Stimulated activated CD8-positive, alpha-beta memory T cell treated with anti-CD3 and anti-CD28 coated beads, Interleukin-15, amount 100 ng/mL, for 24 hours (primary cell): ENCODE measurements around the gene HSPA12B.

Experiments used
- DNase-seq: peaks from one replicate; pipeline ENCODE4 v3.0.0-alpha.2; 2020; ENCODE audit warnings: low read depth

HSPA12B gene

DNA sequence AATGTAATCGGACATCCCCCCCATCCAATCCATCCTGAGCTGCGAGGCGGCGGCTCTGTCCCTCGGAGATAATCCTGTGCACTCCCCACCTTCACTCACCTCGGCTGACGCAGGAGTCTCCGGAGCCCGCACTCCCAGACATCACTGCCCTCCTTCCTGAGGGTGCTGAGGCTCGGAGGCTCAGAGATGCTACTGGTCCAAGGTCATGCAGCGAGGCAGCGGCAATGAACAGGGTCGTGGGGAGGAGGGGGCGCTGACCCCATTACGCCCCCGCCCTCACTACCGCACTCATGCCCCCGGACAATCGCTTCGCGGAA lies 34.6 kb downstream of the HSPA12B start:
- DNase-seq: no peak

DNA sequence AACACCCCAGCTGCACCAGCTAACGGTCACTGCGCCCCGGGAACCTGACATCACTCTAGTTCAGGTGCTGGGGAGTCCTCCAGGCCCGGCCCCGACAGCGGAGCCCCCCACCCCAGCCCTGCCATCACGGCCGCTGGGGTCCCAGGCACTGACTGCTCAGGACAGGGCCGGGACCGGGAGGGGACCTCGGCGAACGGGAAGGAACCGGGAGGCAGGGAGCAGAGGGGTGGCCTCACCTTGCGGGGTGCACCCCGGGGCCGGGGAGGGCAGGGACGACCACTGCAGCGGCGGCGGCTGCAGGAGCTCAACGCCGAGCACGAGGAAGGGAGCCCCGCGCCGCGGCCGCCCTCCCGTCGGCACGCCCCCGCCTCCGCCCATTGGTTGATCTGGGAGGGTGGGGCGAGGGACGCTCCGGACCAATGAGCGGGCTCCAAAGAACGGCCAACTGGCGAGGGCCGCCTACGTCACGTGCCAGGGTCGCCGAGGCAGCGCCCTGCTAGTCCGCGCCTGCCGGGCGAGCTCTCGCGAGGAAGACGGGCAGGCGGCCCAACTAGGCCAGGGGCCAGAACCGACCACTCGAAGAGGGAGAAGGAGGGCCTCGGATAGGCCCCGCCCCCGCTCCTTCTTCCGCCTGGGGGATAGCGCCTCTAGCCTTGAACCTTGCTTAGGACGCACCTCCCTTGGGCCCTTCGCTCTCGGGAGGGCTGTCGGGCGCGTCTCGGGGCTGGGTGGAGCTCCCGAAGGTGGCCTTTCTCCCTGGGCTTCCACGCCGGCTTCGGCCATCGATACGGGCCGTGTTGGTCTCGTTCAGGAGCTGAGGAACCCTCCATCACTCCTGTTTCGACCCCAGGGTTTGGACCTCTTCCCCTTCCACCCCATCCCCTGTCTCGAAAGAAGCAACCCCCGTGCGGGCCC lies 35.2 kb downstream of the HSPA12B start, which contains the start of gene ADISSP:
Gene ADISSP (minus strand): TSS at position 327 of the 915 bp plus-strand sequence. CDS start 7,653 bp downstream, outside the sequence.
- DNase-seq: peak; percentile 93

DNA sequence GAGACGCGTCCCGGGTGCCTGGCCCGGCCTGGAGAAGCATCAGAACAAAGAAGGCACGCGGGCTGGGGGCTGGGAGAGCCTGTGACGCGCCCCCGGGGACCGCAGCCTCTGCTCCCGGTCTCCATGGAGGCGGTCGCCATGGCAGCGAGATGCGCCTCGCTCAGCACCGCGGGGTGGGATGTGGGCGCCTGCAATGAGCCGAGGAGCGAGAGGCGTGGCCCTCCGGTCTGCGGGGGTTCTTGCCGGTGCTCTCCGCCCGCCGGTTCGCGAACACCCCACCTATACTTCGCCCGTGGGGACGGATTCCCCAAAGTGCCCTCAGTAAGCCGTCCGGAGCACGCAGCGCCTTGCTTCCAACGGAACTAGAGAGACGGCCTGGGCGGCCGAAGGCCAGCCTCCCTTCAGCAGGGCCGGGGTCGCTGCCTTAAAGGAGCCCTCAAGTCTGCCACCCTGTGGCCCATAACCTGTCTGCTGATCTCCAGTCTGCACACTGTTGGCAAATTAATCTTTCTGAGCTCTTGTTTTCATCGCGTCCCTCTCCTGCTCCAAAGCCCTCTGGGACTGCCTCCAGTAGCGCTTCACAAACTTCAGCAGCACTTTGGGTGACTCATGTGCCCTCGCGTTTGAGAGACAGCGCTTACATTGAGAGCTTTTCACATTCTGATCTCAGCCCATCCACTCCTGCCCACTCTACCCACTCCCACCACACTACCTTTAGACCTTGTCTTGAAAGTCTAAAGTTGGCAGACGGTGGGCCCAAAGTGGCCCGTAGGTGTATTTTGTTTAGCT lies 36.1 kb downstream of the HSPA12B start:
- DNase-seq: peak; percentile 52

DNA sequence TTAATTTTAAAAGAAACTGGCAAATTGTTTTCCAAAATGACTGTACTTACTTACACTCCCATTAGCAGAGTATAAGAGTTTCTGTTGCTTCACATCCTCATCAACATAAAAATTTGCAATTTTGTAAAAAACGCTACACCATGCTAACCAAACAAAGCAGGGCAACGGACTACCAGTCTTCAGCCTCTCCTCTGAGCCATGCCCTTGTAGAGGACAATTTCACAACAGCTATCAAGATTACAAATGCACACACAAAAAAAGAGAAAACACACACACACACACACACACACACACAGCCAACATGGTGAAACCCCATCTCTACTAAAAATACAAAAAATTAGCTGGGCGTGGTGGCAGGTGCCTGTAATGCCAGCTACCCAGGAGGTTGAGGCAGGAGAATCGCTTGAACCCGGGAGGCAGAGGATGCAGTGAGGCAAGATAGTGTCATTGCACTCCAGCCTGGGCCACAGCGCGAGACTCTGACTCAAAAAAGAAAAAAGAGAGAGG lies 39.1 kb downstream of the HSPA12B start:
- no peak for DNase-seq

DNA sequence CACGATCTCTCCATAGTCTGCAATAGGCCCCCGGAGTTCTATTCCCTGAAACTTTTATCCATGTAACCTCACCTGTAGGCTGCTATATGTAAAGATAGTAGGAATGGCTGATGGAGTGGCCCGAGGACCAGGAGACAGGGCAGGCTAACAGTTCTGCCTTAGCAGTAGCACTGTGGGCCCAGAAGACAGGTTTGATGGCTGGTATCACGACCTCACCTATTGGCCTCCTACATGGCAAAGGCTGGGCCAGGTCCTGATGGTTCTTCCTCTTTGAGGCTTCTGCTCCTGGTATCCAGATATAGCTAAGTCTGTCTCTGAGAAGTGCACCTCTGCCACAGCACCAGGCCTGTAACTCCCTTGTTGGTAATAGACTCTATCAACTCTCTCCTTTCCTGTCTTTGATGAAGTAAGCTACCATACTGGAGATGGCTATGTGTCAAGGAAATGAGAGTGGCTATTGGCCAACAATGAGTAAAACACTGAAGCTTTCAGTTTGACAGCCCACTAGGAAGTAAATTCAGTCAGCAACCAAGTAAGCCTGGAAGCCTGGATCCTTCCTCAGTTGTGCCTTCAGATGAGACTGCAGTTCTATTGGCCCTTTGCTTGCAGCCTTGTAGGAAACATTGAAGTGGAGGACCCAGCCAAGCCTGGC lies 43.1 kb downstream of the HSPA12B start:
- DNase-seq: no peak

DNA sequence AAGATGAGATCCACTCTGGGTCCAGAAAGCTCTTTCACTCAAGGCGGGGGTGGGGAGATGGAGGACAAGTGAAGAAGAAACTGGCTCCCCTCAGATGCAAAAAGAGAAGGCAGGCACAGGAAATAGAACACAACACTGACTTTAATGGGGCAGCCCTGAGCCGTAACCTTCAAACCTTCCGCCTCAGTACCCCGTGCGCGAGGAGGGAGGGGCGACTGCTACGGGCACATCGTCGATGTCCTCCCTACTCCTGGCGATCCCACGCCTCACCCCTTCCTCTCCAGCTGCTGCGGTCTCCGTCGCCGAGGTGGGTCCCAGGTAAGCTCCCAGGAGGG lies 44.9 kb downstream of the HSPA12B start:
- no peak for DNase-seq

DNA sequence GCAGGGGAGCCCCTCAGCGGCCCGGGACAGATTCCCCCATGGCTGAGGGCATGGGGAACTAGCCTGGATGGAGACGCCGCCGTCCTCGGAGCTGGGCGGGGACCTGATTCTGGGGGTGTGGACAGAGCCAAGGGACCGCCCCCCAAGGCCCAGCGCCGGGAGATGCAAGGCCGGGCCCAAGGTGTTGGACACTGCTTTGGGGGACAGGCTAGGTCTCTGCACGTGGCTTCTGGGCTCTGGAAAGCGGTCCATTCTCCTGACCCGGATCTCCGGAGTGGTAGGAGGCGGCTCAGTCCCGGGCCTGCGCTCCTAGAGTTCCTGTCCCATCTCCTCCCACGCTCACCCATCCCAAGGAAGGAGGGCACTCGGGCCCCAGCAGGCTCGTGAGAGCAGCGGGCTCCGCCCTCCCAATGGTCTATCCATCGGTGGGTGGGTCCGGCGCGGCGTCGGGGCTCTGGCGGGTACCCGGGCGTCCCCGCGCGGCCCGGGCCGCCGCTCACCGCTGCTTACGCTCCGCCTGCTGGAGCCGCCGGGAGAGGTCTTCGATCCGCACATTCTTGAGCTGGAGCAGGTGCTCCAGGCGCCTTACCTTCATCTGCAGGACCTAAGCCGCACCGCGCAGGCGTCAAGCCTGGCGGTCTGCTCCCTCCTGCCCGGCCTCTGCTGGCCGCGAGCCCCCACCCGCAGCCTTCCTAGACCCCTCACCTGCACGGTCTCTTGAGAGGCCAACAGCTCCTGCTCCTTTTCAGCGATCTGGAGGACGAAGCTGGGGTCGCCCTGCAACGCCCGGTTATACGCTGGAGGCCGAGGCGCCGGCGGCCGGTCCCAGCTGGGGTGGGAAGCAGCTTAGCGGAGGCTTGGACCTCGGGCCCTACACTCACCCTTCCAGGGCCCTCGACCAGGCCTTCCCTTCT lies 45.5 kb downstream of the HSPA12B start:
- DNase-seq: no peak

DNA sequence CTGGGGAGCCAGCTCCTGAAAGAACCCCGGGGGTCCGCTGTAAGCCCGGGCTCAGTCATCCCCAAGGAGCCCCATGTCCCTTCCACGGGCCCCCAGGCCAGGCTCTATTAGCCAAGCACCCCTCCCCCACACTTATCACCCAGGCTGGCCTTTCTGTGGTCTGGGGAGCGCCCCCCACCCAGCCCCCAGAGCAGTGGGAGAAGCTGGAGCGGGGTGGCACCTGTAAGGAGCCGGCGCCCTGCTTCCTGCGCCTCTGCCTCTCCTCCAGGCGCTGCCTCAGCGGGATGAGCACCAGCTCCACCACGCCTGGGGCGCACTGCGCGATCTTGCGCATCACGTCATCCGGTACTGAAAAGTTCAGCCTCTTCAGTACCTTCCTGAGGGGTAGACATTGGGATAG lies 46.5 kb downstream of the HSPA12B start:
- no peak for DNase-seq

DNA sequence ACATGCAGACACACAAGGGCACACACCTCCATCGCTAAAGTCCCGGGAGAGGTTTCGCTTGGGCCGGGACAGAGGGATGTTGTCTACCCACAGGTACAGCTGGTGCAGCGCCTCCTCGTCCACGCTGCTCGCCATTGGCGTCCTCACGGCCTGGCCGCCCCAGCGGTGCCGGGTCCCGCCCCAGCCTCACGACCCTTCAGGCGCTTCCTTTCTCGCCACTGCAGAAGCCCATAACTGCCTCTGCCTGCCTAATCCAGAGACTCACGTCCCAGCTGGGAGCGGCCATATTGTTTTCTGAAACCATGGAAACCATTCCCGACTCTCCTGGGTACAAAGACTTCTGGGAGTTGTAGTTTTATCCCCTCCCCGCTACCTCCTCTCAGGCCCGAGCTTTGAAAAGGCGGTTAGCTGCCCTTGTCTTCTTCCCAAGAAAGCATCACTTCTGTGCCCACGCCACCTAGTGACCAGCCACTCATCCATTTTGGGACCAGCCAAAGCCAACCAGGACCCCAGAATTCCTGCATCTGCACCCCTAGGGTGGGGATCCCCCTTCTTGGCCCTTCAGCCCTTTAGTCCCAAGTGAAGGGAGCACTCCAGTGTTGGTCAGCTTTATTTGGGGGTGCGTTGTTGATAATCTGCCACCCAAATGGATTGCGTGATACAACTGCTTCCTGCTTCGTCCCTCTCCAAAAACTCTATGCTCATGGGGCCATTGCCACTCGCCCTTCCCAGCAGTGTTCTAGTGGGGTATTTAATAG lies 48.8 kb downstream of the HSPA12B start, which contains the start of gene SPEF1:
Gene SPEF1 (minus strand): TSS at position 296 of the 758 bp plus-strand sequence. CDS start 161 bp downstream, at position 135.
- DNase-seq: no peak

DNA sequence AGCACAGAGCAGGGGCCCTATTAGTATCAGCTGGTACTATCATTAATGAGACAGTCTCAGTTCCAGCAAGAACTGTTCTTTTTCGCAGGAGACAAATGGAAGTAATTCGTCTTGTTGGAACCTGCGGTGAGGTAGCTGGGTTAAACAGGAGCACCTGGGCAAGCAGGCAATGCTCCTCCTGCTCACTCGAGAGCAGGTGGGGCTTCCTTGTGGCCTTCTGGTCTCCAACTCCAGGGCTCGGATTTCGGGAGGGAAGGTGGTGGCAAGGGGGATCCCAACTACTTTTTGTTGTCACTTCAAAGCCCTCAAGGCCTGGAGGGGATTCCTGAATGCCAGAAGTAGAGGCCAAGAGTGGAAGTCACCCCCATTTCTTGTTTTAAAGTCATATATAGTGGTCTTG lies 50.1 kb downstream of the HSPA12B start:
- DNase-seq: no peak

DNA sequence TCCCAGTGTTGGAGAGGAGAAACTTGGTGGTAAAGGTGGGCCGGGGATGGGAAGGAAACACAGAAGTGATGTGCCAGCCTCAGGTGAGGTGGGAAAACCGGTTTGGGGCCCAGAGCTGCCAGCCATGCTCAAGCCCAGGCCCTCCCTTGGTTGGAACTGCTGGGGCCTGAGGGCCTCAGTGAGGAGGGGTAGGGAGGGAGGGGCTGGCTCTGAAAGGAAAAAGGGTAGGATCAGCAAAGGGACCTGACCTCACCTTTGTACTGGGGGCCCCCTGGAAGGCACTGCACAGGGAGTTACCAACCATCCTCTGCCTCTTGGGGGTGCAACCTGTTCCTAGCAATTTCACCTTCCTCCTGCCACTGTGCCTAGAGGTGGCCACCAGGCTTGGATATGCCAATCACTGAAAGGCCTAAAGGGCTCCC lies 50.6 kb downstream of the HSPA12B start:
- no peak for DNase-seq

DNA sequence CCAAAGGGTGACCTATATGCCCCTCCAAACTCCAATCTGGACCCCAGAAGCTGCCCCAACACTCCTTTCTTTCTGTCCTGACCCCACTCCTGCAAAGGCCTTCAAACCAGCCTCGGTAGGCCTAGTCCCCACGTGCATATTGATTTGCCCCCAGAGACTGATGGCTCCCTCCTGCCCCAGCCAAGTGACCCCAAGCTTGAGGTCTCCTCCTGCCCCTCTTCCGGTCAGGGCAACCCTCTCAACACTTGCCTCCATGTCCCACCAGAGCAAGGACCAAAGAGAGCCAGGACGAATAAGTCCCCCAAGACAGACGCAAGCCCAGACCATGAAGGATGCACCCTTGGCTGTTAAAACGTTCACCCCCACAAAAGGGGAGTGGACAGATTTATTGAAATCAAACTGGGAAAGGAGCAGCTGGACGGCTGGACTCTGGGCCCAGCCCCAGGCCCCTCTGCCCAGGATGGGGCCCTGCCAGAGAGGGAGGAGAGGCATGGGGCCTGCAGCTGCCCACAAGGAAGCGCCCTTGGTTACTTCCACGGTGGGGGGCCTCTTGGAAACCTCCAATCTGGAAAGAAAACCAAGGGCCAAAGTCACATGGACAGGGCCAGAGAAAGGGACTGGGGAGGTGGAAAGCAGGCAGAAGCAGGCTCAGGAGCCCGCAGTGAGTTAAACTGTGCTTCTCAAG lies 51.2 kb downstream of the HSPA12B start:
- no peak for DNase-seq

DNA sequence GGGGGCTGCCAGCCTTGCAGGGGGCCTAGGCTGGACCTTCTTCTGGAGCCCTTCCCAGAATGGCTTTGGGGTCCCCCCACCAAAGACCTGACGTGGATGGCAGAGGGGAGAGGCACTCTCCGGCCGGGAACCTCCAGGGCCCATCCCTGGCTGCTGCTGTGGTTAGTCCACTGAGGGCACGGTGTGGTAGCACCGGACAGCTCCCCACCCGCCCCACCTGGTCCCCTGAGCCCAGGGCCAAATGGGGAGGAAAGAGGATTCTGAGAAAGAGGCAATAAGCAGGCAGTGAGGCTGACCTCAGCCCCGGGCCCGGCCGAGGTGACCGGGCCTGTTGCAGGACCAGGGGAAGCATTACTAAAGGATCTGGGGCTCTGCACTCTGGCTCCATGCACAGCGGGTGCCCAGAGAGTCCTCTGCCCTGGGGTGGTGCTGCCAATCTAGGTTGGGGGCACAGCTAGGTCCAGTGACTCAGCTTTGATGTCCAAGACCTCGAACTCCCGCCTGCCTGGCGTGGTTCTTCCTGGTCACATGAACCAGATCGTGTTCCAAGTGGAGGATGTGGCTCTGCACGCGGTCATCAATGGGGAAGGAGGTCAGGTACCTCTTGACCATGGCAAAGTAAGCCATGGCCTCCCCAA lies 51.9 kb downstream of the HSPA12B start:
- no peak for DNase-seq

DNA sequence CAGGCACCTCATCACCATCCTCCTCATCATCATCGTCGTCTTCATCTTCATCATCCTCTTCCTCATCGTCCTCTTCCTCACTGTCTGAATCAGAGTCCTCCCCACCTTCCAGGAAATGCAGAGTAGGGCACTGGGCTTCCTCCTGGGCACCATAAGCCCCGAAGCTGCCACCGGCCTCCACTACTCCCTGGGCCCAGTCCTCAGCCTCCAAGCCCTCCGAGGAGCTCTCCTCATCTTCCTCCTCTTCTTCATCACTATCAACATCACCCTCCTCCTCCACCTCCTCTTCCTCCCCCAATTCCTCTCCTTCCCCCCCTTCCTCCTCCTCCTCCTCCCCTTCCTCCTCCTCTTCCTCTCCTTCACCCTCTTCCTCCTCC lies 52.4 kb downstream of the HSPA12B start:
- no peak for DNase-seq

DNA sequence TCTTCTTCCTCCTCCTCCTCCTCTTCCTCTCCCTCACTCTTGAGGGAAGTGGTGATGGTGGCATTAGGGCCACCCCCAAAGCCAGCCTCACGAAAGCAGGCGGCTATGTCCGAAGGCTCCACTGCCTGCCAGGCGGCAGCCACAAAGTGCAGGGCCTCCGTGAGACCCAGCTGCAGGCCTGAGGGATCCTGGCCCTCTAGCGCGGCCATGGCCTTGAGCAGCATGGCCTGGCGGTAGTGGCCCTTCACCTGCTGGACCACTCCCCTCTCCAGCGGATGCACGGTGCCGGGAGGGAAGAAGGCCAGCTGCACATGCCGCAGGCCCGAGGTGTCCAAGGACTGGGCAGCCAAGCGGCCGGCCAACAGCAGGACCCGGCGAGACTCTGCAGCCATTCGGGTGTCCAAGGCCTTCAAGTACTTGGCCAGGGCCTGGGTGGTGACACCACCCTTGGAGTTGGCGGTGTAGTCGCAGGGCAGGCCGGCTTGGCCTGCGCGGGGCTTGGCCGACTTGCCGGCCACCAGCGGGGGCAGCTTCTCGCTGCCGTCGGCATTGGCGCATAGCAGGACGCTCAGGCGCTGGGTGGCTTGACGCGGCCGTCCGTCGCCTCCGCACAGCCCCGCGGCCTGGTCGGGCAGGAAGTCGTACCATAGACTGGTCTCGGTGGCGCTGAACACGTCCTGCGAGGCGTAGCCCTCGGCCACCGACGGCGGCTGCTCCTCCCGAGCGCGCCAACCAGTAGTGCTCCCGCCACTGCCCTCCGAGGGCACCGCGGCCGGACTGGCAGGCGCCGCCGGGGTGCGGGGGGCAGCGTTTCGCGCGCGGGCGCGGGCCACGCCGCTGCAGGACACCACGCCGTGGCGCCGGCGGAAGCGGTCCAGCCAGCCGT lies 53.0 kb downstream of the HSPA12B start:
- DNase-seq: no peak

DNA sequence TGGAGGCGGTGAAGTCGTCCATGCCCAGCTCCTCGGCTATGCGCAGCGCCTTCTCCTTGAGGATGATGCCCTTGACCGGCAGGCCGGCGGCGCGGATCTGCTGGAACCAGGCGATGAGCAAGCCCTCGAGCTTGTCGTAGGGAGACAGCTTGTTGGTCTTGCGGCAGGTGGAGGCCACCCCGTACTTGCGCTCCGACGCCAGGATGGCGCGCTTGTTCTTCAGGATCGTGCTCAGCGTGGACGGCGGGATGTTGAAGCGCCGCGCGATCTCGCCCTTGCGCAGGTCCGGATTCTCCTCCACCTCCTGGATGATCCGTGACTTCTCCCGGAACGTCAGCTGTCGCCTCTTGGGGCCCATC lies 53.6 kb downstream of the HSPA12B start:
- DNase-seq: no peak

DNA sequence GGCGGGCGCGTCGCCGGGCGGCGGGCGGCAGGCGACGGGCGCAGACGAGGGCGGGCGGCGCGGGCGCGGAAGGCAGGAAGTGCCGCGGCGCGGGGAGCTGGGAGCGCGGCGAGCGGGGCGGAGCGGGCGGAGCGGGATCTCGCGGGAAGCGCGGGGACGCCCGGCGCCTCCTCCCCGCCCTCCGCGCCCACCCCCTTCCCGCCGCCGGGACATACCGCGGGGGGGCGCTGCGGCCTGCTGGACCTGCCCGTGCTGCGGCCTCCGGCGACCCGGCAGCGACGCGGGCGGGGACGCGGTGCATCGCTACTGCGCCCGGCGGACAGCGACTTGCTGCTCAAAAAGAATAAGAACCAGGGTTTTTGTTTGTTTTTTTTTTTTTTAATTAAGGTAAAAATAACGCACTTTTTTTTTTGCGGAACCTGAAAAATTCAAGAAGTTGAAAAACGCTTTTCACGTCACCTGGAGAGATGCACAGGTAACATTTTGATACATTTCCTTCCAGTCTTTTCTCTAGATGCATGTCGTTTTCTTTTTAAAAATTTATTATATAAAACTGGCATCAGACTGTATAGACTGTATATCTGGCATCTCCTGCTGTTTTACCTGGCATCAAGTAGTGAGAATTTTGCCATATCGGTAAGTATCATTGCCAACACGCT lies 54.3 kb downstream of the HSPA12B start, which contains the start of gene CENPB:
Gene CENPB (minus strand): TSS at position 76 of the 659 bp plus-strand sequence. CDS start 257 bp downstream, outside the sequence.
- DNase-seq: peak; percentile 85
